SKM-1 (cell line): Measurements from ENCODE around the gene PRR35.

Experiments used
- DNase-seq: peaks from one replicate; lab custom pipeline; 2025; ENCODE audit not compliant: unreplicated experiment; lab: John Stamatoyannopoulos, UW

Gene PRR35

GRCh38 chr16:546909-547770 lies 13.1 kb upstream of the PRR35 start:
- DNase-seq: no peak

- DNase-seq: no peak
Observed at GRCh38 chr16:548586-548985, 11.6 kb upstream of the PRR35 start.

DNA sequence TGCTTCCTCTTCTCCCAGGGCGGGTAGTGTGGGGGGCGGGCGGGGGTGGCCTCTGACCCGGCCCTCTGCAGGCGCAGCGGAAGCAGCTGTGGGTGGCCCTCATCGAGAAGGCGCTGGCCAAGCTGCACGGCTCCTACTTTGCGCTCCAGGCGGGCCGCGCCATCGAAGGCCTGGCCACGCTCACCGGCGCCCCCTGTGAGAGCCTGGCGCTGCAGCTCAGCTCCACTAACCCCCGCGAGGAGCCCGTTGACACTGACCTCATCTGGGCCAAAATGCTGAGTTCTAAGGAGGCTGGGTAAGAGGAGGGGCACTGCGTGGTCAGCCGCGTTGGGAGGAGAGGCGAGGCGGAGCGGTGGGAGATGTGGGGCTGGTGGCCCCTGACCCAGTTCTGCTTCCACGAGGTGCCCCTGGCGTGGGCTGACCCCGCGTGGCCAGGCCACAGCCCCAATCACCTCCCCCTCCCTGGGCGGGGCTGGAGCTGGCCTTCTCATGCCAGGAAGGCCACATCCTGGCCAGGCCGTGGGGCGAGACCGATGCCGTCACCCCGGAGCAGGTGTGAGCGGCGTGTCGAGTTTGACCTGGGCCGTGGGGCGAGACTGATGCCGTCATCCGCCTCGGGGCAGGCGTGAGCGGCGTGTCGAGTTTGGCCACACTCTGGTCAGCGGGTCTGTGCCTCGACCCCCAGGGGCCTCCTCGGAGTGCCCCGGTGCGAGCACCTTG lies 10.5 kb upstream of the PRR35 start:
- DNase-seq: no peak

- DNase-seq: no peak
Observed at GRCh38 chr16:551210-551609, 9.0 kb upstream of the PRR35 start.

DNA sequence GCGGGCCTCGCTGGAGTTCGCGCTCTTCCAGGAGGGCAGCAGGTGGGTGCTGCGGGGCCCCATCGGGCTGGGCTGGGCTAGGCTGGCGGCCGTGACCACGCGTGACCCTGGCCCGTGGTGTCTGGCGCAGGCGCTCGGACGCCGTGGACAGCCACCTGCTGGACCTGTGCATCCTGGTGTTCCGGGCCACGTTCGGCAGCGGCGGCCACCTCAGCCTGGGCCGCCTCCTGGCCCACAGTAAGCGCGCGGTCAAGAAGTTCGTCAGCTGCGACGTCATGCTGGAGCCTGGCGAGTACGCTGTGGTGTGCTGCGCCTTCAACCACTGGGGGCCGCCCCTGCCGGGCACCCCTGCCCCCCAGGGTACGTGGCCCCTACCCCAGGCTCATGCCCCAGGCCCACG lies 8.0 kb upstream of the PRR35 start:
- DNase-seq: no peak

- DNase-seq: no peak
Observed at GRCh38 chr16:553601-554296, 6.4 kb upstream of the PRR35 start.

DNA sequence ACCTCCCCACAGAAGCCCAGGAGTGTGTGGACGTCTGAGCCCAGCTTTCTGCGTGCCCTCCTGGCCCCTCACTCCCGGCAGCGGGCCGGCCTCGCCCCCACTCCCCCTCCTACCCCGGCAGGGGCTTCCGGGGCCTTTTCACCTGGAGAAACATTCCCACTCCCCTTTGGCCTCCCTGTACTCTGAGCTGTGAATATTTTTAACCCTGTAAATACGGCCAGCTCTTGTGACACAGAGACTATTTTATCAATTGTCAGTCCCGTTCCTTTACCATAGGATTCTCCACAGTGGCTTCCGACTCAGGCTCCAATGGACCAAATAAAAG lies 5.9 kb upstream of the PRR35 start:
- DNase-seq: no peak

DNA sequence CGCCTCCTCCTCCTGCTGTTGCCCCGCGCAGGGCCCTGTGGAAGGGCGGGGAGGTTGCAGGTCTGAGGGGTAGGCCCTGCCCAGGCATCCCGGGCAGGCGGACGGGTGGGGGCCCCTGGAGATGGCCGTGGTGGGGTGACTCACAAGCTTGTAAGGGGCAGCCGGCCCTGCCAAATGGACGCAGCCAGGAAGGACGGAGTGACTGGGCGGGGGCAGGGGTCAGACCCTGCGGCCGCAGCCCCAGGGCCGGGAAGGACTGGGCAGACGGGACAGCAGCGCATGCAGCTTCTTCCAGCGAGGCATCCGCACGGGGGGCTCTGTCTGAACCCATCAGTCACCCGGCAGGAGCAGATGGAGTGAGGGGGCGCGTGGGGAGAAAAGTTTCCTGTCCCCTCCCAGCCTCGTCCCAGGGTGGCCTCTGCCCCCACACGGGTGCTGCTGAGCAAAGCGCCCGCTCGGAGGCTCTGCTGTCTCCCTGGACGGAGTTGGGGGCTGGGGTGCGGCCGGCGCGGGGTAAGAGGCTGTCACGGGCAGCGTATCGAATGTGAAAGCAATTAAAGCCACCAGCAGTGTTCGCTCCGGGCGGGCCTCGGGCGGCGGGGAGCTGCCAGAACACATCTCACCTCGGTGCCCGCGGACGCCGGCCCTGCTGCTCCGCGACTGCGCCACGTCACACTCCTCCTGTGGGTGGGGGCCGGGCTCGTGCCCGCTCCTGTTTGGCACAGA lies 5.4 kb upstream of the PRR35 start:
- DNase-seq: no peak

- DNase-seq: no peak
Observed at GRCh38 chr16:555528-556473, 4.4 kb upstream of the PRR35 start.

GRCh38 chr16:556474-557173 lies 3.6 kb upstream of the PRR35 start:
- DNase-seq: no peak

- DNase-seq: no peak
Observed at GRCh38 chr16:557463-558297, 2.5 kb upstream of the PRR35 start.

DNA sequence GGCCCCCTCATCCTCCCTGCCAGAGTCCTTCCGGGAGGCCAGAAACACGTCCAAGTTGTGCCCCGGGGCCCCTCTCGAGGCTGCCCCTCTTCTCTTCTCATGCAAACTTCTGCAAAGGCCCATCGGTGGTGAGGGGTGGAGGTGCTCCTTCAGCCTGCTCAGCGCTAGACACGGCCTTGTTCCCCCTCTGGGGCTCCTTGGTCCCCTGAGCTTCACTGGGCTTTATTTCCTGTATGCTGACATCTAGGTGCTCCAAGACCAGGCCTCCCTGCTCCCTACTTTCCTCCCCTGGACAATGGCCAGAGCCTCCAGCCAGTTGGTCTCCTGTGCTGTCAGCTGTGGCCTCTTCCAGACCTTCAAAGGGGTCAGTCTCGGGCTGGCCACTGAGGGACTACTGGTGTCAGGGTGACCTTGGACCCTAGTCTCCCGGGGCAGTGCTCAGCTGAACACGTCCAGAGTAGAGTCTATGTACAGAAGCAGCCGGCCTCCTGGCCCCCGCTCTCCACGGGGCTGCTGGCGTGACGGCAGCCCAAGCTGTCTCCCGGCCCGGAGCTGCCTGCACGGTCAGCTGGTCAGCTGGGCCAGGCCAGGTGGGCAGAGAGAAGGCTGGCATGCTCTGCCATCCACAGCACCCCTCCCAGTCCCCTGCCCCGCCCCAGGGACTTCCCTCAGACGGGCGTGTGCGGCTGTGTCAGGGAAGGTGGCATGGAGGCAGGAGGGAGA lies 1.7 kb upstream of the PRR35 start:
- DNase-seq: no peak

GRCh38 chr16:559021-559380 lies 1.2 kb upstream of the PRR35 start:
- DNase-seq: no peak

GRCh38 chr16:559411-560203 lies 587 bp upstream of the PRR35 start:
- DNase-seq: no peak

DNA sequence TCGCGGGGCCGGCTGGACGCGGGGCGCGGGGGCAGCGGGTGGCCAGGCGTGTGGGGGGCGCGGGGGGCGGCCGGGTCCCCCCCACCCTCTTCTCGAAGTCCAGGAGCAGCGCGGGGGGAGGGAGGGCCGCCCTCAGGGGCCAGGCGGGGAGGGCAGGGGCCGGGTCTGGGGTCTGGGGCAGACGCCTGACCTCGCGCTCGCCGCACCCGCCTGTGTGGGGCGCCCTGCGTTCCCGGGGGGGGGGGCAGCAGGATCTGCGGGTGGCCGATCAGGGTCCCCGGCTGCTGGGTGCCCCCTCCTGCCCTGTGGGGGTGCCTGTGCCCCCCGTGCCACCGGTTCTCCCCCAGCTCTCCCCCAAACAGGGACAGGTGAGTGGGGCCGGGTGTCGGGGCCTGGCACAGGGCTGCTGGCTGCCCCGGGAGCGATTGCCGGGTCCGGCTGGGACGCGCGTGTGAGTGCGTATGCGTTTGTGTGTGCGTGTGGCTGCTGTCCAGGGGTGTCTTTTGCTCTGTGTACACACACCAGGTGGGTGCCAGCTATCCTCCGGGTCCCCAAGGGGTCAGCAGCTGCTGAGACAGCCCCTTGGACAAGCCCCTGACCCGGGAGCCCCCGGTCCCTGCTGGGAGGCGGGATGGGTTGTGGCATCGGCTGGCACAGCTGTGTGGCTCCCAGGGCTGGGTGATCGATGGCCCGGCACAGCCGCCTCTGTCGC lies 663 bp downstream of the PRR35 start:
- DNase-seq: no peak

DNA sequence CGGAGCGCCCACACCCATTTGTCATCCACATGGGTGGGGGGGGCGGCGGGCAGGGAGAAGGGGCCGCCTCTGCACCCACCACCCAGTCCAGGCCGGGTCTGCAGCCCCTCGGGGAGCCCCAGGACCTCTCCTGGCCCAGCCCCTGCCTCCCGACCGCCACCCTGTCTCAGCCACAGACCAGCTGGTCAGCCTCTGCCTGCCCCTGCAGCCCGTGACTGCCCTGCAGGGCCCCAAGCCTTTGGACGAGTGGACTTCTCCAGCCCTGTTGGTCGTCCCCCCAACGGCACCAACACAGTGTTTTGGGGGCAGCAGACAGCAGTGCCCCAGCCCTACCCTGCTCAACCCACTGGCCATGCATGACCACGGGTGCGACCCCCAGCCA lies 1.2 kb downstream of the PRR35 start:
- DNase-seq: no peak
